HEK293 (cell line): ENCODE results near the gene KYAT1.

Experiments used
- CTCF ChIA-PET: fragments of 350-600 bp; formaldehyde crosslinking; extraction: SDS; loops from one replicate; lab custom pipeline; 2021; ENCODE audit warnings: antibody characterized with exemption; lab: Yijun Ruan, JAX
- POLR2A ChIA-PET: fragments of 300-600 bp; formaldehyde crosslinking; extraction: SDS; loops from one replicate; lab custom pipeline; 2020; ENCODE audit warnings: antibody characterized with exemption, inconsistent platforms; lab: Yijun Ruan, JAX
- H3K27ac ChIP-seq: fragments of 200-500 bp; sonication (Bioruptor generic); 2 replicates; pipeline ENCODE4 v1.5.1; 2014; ENCODE audit warnings: low read depth, low read length, control low read depth, inconsistent platforms; ENCODE audit errors: extremely low read depth
- H3K36me3 ChIP-seq, 2 experiments: fragments of 200-500 bp in 1 of 2; sonication (Bioruptor generic) in 1 of 2; 1 replicate in 1 of 2; 2 replicates in 1 of 2; pipeline ENCODE4 v1.5.1; 2014 to 2017; ENCODE audit warnings: inconsistent platforms in 2 of 2, low read length in 2 of 2; ENCODE audit not compliant: control insufficient read depth in 2 of 2, insufficient read depth in 1 of 2
- H3K4me1 ChIP-seq: fragments of 200-500 bp; sonication (Bioruptor generic); 2 replicates; pipeline ENCODE4 v1.5.1; 2014; ENCODE audit warnings: mild to moderate bottlenecking, low read length, inconsistent platforms; ENCODE audit not compliant: control insufficient read depth, insufficient read depth
- H3K4me3 ChIP-seq: 2 replicates; pipeline ENCODE4 v1.5.1; 2011; ENCODE audit warnings: low read depth, mild to moderate bottlenecking, control low read depth, low read length, moderate library complexity
- H3K9me3 ChIP-seq: fragments of 200-500 bp; sonication (Bioruptor generic); 2 replicates; pipeline ENCODE4 v1.5.1; 2014; ENCODE audit warnings: low read depth, low read length, inconsistent platforms; ENCODE audit not compliant: control insufficient read depth, insufficient read depth
- BCL11B ChIP-seq: fragments of 450-650 bp; formaldehyde crosslinking; IDR thresholded peaks from 2 replicates; pipeline ENCODE4 v1.5.1; 2016; ENCODE audit warnings: low read depth, missing biosample characterization, missing genetic modification characterization
- GLIS1 ChIP-seq: fragments of 450-650 bp; formaldehyde crosslinking; IDR thresholded peaks from 2 replicates; pipeline ENCODE4 v1.5.1; 2016; ENCODE audit warnings: missing biosample characterization, missing genetic modification characterization
- KLF10 ChIP-seq: fragments of 450-650 bp; IDR thresholded peaks from 2 replicates; pipeline ENCODE4 v1.5.1; 2018; ENCODE audit warnings: missing biosample characterization, mild to moderate bottlenecking, missing genetic modification characterization
- KLF16 ChIP-seq: fragments of 450-650 bp; formaldehyde crosslinking; IDR thresholded peaks from 2 replicates; pipeline ENCODE4 v1.5.1; 2017; ENCODE audit warnings: missing biosample characterization, missing genetic modification characterization
- PRDM1 ChIP-seq: fragments of 450-650 bp; formaldehyde crosslinking; IDR thresholded peaks from 2 replicates; pipeline ENCODE4; 2016; ENCODE audit warnings: missing biosample characterization, missing genetic modification characterization
- YY2 ChIP-seq: fragments of 450-650 bp; formaldehyde crosslinking; IDR thresholded peaks from 2 replicates; pipeline ENCODE4 v1.5.1; 2016; ENCODE audit warnings: missing biosample characterization, missing genetic modification characterization
- ZIC2 ChIP-seq: fragments of 450-650 bp; formaldehyde crosslinking; IDR thresholded peaks from 2 replicates; pipeline ENCODE4 v1.5.1; 2016; ENCODE audit warnings: missing biosample characterization, missing genetic modification characterization
- ZNF155 ChIP-seq: fragments of 450-650 bp; formaldehyde crosslinking; IDR thresholded peaks from 2 replicates; pipeline ENCODE4 v1.5.1; 2016; ENCODE audit warnings: missing biosample characterization, missing genetic modification characterization
- ZNF19 ChIP-seq: fragments of 450-650 bp; formaldehyde crosslinking; IDR thresholded peaks from 2 replicates; pipeline ENCODE4; 2016; ENCODE audit warnings: missing biosample characterization, missing genetic modification characterization, low read depth
- ZNF2 ChIP-seq: fragments of 450-650 bp; formaldehyde crosslinking; IDR thresholded peaks from 2 replicates; pipeline ENCODE4 v1.5.1; 2016; ENCODE audit warnings: missing biosample characterization, missing genetic modification characterization
- ZNF223 ChIP-seq: fragments of 450-650 bp; formaldehyde crosslinking; IDR thresholded peaks from 2 replicates; pipeline ENCODE4 v1.5.1; 2016; ENCODE audit warnings: missing biosample characterization, missing genetic modification characterization
- ZNF24 ChIP-seq: fragments of 450-650 bp; formaldehyde crosslinking; IDR thresholded peaks from 2 replicates; pipeline ENCODE4 v1.5.1; 2016; ENCODE audit warnings: missing biosample characterization, missing genetic modification characterization
- ZNF274 ChIP-seq, 2 experiments: fragments of 200-500 bp in 1 of 2; fragments of 450-650 bp in 1 of 2; sonication (Bioruptor generic) in 1 of 2; formaldehyde crosslinking in 1 of 2; IDR thresholded peaks; 2 replicates each; pipeline versions ENCODE4 v1.5.1 to v1.6.1; 2014 to 2016; ENCODE audit warnings: borderline replicate concordance in 1 of 2, inconsistent platforms in 1 of 2, low read length in 1 of 2, missing biosample characterization in 1 of 2, missing genetic modification characterization in 1 of 2
- ZNF280C ChIP-seq: fragments of 450-650 bp; formaldehyde crosslinking; IDR thresholded peaks from 2 replicates; pipeline ENCODE4 v1.5.1; 2016; ENCODE audit warnings: missing biosample characterization, missing genetic modification characterization
- ZNF350 ChIP-seq: fragments of 450-650 bp; formaldehyde crosslinking; IDR thresholded peaks from 2 replicates; pipeline ENCODE4 v1.5.0; 2017; ENCODE audit warnings: missing biosample characterization, mild to moderate bottlenecking, missing genetic modification characterization
- ZNF404 ChIP-seq: fragments of 450-650 bp; formaldehyde crosslinking; IDR thresholded peaks from 2 replicates; pipeline ENCODE4 v1.5.1; 2017; ENCODE audit warnings: missing biosample characterization, missing genetic modification characterization
- ZNF510 ChIP-seq: fragments of 450-650 bp; formaldehyde crosslinking; IDR thresholded peaks from 2 replicates; pipeline ENCODE4 v1.5.1; 2018; ENCODE audit warnings: mild to moderate bottlenecking, missing genetic modification characterization, missing biosample characterization; ENCODE audit not compliant: insufficient replicate concordance
- ZNF529 ChIP-seq: fragments of 450-650 bp; formaldehyde crosslinking; IDR thresholded peaks from 2 replicates; pipeline ENCODE4 v1.5.1; 2017; ENCODE audit warnings: missing genetic modification characterization, missing biosample characterization; ENCODE audit not compliant: insufficient replicate concordance
- ZNF660 ChIP-seq: fragments of 450-650 bp; IDR thresholded peaks from 2 replicates; pipeline ENCODE4 v1.5.1; 2018; ENCODE audit warnings: missing biosample characterization, mild to moderate bottlenecking, missing genetic modification characterization
- TF ChIP-seq, protein P1 (sequence below): fragments of 450-650 bp; formaldehyde crosslinking; IDR thresholded peaks from 2 replicates; pipeline ENCODE4 v1.5.1; 2016; ENCODE audit warnings: missing biosample characterization, missing genetic modification characterization

The KYAT1 gene

DNA sequence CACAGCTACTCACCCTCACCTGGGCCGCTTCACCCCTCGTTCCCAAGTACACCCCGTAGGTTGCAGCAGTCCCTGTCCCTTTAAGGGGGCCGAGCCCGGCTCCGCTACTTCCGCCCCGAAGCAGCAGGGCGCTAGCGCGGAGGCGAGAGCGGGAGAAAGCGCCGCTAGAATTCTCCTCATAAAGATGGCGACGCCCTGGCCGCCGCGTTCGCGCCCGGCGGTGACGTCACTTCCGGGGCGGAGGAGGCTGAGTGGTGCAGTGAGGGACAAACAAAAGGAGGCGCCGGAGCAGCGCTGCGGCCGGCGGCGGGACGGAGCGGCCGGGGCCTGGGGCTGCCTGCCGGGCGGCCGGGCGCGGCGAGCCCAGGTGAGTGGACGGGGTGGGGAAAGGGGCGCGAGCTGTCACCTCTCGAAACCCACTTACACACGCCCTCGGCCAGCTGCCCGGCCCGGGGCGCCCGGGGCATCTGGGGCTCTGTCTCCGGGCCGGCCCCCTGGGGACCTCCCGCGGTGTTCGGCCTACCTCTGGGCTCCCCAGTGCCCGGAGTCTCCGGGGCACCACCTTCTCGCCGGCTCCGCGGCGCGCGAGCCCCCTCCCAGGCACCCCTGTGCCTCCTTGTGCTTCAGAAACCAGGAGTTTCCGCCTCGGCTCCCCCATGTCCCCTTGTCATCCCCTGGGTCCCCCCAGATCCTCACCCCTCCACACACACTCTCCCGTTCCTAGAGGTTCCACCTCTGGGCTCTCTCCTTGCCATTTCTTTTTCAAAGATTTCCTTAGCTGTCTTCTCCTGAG lies at the start of gene KYAT1, which contains the start of gene LRRC8A (continued):
- TF ChIP-seq ZNF223 (tag by site-specific recombination), result no peak
- peak; percentile 48 for TF ChIP-seq ZIC2 (tag by site-specific recombination)
- peak; percentile 96 for TF ChIP-seq PRDM1
- TF ChIP-seq, protein P1, sequence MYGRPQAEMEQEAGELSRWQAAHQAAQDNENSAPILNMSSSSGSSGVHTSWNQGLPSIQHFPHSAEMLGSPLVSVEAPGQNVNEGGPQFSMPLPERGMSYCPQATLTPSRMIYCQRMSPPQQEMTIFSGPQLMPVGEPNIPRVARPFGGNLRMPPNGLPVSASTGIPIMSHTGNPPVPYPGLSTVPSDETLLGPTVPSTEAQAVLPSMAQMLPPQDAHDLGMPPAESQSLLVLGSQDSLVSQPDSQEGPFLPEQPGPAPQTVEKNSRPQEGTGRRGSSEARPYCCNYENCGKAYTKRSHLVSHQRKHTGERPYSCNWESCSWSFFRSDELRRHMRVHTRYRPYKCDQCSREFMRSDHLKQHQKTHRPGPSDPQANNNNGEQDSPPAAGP (tag by site-specific recombination), result peak; percentile 70
- TF ChIP-seq YY2 (tag by site-specific recombination), result peak; percentile 81

DNA sequence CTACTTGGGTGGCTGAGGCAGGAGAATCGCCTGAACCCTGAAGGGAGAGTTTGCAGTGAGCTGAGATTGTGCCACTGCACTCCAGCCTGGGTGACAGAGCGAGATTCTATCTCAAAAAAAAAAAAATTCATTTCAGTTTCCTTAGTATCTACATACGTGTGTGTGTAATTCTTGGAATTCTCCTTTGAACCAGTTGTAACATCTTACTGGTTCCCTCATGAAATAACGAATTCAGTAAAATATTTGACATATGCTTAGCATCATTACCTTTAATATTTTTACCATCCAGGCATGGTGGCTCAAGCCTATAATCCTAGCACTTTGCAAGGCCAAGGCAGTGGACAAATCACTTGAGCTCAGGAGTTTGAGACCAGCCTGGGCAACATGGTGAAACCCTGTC lies 47.8 kb upstream of the KYAT1 start:
- POLR2A ChIA-PET, result interaction anchor here (0.7 to 1.5 kb wide), 5 partner anchors 14 to 500 kb away, joined by 3 to 5 read pairs (median 3); partner anchors contain the start of gene ENDOG
- no peaks in the 10 kb centered on the region for H3K9me3 ChIP-seq
- CTCF ChIA-PET, result interaction anchor here (0.6 to 4.3 kb wide), 15 partner anchors 10 to 687 kb away, joined by 3 to 94 read pairs (median 6); partner anchors contain the start of genes KYAT1 and LRRC8A
- no peak overlapping the region for H3K4me3 ChIP-seq
- H3K27ac ChIP-seq, result no peak overlapping the region
- TF ChIP-seq ZNF350 (tag by site-specific recombination), result no peak
- TF ChIP-seq ZNF510, result peak; percentile 100
- no peak for TF ChIP-seq ZNF280C (tag by site-specific recombination)
- H3K36me3 ChIP-seq, result no peaks in the 10 kb centered on the region
- no peaks in the 10 kb centered on the region for H3K4me1 ChIP-seq

DNA sequence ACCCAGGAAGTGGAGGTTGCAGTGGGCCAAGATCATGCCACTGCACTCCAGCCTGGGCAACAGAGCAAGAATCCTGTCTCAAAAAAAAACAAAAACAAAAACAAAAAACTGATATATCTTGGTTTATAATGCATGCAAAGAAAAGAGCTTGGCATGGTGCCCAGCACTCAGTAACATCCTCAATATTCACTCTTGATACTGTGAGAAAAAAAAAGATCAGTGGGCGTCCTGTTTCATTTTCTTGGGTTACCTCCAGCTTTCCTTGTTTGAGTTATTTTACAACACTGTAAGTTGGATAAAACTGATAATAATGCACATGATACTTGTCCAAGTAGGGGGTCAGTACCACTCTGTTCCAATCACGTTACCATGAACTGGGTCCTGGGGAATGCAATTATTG lies 46.9 kb upstream of the KYAT1 start:
- H3K36me3 ChIP-seq, result no peaks in the 10 kb centered on the region
- no peaks in the 10 kb centered on the region for H3K4me1 ChIP-seq
- no peaks in the 10 kb centered on the region for H3K9me3 ChIP-seq
- TF ChIP-seq GLIS1 (peak; percentile 46; the same call in 1 of the 2 replicates), ZNF274 (IDR thresholded peaks at IDR 0.05; ENCODE audit: low read length) (no peak), ZNF274 (tag by site-specific recombination; IDR thresholded peaks at IDR 0.05; ENCODE audit: borderline replicate concordance) (no peak)
- no peak overlapping the region for H3K4me3 ChIP-seq
- ChIA-PET CTCF (interaction anchor here (0.5 to 4.3 kb wide), 50 partner anchors 9 to 841 kb away, joined by 3 to 94 read pairs (median 4); partner anchors contain the start of genes DOLK, ENDOG, KYAT1 and LRRC8A), POLR2A (interaction anchor here (0.6 to 1.2 kb wide), 3 partner anchors 15 to 246 kb away, joined by 3 to 6 read pairs (median 3); no protein-coding TSS in a partner anchor)
- no peak overlapping the region for H3K27ac ChIP-seq

DNA sequence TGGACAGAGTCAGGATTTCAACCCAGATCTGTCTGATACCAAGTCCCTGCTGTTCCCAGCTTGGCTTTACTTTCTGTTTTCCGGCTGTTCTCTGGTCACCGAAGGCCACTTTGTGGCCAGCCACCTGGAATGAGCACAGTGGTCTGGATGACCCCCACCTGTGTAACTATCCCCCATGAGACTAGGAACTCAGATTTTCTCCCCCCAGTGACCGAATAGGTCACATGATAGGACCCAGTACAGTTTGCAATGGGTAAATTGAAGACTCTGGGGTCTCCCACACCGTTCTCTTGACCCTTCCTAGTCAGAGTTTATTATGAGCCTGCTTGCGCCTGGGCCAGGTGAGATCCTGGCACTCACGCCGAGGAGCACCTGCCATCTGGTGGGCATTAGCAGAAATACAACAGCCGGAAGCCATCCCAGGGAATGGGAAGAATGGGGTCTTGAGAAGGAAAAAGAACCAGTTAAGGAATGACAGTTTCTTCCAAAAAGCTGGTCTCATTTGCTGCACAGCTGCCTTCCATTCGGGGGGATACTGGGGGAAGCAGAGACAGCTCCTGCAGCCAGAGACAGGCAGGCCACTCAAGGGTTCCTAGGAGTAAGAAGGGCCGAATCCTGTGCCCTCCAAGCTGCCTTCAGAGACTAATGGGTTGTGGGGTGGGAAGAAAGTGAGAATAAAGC lies 46.1 kb upstream of the KYAT1 start:
- Histone ChIP-seq H3K9me3 (no peaks in the 10 kb centered on the region), H3K36me3 (no peaks in the 10 kb centered on the region), H3K4me1 (no peaks in the 10 kb centered on the region), H3K27ac (no peak overlapping the region), H3K4me3 (no peak overlapping the region)
- ChIA-PET CTCF (interaction anchor here (0.5 to 4.3 kb wide), 53 partner anchors 8 to 1740 kb away, joined by 3 to 94 read pairs (median 4); partner anchors contain the start of genes DOLK, ENDOG, KYAT1 and LRRC8A), POLR2A (interaction anchor here (0.6 to 1.1 kb wide), 2 partner anchors 49 to 76 kb away, joined by 3 to 4 read pairs; no protein-coding TSS in a partner anchor)
- TF ChIP-seq ZNF404 (tag by site-specific recombination) (no peak), KLF16 (no peak), ZNF660 (tag by site-specific recombination) (no peak), KLF10 (tag by site-specific recombination) (no peak), ZNF280C (tag by site-specific recombination) (no peak), ZNF529 (no peak), ZNF19 (tag by site-specific recombination) (no peak), ZNF155 (tag by site-specific recombination) (no peak), BCL11B (tag by site-specific recombination) (peak; percentile 68; the same call in 1 of the 2 replicates), ZNF24 (tag by site-specific recombination) (no peak), ZNF2 (tag by site-specific recombination) (peak; percentile 64; the same call in 1 of the 2 replicates)
